Brain pericyte (primary cell): ENCODE data around the gene SLC22A5.

Source experiments
- DNase-seq: peaks from one replicate; pipeline ENCODE4 v3.0.0-alpha.2; 2012; ENCODE audit warnings: low read depth, low spot score

SLC22A5 gene

DNA sequence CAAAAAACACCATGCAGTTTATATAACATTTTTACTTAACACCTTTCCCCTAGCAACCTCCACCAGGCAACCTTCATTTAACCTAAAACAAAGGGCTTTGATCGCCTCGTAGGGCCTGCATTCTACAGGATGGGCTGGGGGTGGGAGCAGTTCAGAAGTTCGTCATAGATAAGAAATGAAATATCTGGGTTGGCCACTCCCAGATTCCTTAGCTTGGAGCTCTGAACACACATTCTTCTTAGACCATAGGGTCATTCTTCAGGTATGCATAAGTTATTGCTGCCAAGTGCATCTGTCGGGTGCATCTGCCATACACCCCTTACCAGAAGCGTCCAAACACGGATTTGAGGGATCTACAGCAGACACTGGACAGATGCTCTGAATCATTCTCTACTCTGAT is 4.3 kb upstream of the SLC22A5 start:
- no peak for DNase-seq

DNA sequence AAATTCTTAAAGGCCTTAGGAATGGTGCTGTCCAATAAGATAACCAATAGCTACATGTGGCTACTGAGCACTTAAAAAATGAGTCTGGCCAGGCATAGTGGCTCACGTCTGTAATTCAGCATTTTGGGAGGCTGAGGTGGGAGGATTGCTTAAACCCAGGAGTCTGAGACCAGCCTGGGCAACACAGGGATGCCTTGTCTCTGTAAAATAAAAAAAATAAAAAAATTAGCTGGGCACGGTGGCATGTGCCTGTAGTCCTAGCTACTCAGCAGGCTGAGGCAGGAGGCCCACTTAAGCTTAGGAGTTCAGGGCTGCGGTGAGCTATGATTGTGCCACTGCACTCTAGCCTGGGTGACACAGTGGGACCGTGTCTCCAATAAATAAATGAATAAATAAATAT is 1.3 kb upstream of the SLC22A5 start:
- DNase-seq: no peak

DNA sequence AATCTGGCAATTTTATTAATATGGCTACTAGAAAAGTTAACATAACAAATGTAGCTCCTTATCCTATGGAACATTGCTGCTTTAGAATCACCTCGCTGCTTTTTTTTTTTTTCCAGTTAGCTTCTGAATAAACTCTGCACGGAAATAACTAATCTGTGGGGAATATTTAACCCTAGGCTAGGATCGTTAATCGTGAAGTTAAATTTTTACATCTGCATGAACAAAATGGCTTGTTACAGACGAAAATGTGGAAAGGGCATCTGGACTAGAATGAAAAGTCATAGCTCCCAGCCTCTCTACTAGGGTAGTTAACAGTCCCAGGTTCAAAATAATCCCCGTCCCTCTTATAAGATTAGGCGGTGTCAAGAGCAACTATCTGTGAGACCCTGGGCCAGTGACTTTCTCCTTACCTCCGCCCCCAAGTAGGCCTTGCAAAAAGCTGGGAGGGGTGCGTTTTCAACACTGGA is 470 bp upstream of the SLC22A5 start:
- no peak for DNase-seq

DNA sequence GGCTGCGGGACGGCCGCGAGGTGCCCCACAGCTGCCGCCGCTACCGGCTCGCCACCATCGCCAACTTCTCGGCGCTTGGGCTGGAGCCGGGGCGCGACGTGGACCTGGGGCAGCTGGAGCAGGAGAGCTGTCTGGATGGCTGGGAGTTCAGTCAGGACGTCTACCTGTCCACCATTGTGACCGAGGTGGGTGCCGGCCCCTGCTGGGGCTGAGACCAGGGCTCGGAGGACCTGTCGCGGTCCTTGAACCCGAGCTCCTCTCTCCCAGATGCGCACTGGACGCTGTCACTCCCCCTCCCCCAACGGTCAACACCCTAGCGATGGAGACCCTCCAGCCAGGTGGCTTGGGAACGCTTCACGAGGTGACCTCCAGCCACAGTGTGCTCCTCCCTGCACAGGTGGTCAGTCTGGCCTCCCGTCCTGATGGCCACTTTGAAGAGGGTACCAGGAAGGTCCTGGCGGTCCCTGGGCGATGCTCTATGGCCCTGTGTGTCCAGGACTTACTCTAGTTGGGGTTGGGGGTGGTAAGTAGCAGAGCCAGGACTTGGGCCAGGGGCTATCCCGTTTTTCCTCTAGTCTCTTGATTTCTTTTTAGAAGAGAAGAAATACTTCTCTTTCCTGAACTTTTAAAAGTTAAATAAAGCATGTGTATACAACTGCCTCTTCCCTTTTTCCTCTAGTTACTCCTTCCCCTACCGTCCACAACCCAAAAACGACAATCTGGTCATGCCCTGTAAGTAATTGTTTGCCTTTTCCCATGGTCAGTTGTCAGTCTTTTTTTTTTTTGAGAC is 866 bp downstream of the SLC22A5 start:
- no peak for DNase-seq

DNA sequence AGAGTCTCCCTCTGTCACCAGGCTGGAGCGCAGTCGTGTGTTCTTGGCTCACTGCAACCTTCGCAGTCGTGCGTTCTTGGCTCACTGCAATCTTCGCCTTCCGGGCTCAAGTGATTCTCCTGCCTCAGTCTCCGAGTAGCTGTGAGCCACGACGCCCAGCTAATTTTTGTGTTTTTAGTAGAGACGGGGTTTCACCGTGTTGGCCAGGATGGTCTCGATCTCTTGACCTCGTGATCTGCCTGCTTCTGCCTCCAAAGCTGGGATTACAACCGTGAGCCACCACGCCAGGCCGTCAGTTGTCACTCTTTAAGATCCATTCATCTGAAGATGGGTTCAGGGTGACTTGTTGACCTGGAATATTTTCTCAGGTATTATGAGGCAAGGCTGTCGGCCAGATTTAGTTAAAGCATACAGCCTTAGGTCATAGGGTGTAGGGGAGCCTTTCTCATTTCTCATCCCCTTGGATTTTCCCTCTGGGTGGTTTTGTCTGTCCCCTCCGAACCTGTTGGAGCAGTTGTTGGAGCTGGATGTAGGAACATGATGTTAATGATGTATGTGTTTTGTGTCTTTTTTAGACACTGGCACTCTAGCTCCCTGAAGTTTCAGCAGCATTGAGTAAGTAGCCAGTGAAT is 1.6 kb downstream of the SLC22A5 start:
- DNase-seq: no peak

DNA sequence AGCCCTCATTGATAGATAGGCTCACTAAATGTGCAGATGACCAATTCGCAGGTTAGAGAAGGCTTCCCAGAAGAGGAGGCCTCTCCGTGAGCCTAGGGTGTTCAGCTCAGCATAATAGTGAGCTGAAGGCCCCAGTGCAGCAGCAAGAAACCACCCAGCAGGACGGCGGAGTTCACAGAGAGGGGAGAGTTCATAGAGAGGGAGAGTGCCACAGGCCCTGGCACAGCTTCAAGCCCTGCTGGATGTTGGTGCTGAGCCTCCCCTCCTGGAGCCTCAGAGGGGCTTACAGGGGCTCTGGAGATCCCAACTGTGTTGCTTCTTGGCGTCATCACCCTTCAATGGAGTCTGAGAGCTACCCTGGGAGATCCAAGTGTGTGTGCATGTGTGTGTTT is 2.1 kb downstream of the SLC22A5 start:
- DNase-seq: no peak

DNA sequence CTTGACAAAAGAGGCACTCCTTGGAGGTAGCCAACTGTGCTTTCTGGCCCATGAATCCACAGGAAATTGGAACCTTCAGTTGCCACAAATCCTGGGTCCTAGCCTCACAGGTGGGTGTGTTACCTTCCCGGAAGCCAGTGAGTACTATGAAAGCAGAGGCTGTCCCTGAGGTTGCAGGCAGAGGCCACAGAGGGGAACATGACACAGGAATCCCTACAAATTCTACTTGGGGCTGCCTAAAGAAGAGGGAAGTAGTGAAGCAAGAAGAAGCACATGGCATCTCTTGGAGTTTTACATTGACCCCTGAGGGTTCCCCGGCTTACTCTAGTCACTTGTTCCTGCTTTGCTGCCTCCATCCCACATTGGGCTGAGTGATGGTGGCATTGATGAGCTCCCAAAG is 2.6 kb downstream of the SLC22A5 start:
- DNase-seq: no peak

DNA sequence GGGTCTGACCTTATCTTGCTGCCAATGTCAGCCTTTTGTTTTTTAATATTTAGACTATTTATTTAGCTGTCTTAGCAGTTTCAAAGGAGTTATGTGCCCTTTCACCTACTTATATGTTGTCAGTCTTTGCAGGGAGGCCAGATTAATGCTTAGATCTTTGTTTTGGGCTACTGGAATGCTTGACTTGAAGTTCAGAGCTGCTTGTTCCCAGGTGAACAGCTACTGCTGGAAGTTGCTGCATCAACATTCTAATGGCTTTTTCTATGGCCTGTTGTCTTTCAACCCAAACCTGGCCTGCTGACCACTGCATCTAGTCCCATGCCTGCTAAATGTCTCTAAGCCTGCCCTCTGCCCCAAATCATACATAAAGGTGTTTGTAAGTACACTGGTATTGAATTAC is 3.0 kb downstream of the SLC22A5 start:
- DNase-seq: no peak

DNA sequence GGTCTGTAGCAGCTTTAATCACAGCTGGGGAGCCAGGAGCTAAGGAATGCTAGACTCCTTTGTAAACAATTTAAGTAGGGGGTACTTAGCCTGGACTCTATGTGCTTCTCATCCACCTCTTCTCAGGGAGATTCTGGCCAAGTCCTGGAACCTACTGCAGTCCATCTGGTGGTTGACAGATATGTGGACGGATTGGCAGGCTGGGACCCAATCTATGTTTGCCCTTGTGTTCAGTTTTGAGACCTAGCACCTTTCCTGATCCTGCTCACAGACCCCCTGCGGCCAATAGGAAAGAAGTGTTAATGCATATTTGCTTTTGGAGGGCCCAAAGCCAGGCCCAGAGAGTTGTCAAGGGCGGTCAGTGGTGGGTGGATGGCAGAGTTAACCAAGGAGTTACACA is 6.4 kb downstream of the SLC22A5 start:
- no peak for DNase-seq

DNA sequence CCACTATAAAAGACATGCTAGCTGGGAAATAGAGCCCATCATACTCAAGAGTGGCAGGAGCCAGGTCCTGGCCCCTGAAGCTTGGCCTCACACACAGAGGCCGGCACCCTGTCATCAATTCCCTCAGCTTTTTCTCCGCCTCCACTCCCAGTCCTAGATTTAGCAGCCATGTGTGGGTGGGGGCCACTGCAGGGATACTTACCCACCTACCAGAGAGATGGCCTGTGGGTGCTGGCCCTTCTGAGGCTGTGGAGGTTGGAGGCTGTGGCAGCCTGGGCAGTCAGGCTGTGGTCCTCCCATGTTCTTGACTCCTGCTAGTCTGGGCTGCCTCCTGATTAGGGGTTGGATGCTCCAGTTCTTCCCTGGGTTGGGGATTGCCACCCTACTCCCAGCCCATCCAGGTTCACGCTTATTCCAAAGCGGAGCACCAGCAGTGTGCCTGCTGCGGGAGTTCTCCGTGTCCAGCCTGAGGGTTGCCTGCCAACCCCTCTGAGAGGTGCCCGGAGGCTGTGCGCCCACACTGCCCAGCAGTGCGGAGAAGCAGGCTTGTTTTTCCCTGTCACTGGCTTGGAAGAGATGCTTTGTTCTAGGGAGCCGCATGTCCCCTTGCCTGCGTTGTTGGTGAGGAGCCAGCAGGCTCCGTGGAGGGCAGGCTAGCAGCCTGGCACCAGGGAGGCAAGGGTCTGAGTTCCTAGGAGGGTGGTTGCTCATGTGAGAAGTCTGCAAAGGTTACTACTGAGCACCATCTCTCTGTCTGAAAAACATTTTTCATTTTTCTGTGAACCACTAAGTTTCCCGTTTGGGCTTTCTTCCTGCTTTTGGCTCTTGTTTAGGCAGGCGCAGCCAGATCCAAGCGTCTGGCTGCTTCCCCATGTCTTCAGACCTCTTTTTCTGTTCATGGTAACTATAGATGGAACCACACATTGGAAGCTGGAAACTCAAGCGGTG is 7.5 kb downstream of the SLC22A5 start:
- DNase-seq: no peak

DNA sequence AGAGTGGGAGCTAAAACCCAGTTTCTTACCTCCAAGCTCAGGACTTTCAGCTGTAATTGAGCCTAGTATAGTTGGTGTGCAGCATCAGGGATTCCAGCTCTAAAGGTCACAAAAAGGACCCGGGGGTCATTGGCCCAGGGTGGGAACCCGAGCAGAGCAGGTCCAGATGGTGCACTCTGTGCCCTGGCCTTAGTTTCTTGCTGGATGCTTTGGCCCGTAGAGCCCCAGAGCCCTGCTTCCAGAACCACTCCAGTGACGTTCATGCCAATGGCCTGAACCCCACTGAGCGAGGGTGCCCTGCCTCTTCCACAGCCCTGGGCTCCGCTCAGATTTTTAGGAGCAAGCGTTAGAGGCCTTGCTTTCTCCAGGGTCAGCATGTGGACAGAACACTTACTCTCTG is 8.2 kb downstream of the SLC22A5 start:
- no peak for DNase-seq

DNA sequence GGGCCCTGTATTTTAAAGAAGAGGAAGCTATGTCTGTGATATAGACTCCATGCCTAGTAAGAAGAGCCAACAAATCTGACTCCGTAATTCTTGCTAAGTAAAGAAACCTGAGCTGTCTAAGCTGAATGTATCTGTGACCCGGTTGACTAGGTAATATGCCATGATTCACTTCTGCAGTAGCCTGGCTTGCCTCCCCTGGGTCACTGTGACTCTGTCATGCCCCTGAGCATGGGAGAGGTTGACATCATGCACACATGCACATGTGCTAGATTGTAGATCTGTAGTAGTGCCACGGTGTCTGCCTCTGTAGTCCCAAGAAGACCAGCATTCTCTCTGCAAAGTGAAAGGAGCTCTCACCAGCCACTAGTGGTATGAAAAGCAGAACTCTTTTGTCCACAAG is 9.1 kb downstream of the SLC22A5 start:
- DNase-seq: no peak

DNA sequence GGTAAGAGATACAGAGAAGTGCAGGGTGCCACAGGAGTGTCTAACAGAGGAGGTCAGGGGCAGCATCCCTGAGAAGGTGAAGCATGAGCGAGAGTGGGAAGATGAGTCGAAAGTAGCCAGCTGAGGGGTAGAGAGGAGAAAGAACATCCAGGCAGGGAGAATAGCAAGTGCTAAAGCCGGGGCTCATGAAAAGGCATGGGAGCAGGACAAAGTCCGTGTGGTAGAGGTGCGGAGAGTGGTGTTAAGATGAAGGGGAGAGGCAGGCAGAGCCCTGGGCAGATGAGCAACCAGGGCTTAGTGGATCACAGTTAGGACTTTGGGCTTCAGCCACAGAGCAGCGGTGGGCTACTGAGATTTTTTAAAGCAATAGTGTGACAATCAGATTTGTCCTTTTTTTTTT is 10.5 kb downstream of the SLC22A5 start:
- DNase-seq: no peak

DNA sequence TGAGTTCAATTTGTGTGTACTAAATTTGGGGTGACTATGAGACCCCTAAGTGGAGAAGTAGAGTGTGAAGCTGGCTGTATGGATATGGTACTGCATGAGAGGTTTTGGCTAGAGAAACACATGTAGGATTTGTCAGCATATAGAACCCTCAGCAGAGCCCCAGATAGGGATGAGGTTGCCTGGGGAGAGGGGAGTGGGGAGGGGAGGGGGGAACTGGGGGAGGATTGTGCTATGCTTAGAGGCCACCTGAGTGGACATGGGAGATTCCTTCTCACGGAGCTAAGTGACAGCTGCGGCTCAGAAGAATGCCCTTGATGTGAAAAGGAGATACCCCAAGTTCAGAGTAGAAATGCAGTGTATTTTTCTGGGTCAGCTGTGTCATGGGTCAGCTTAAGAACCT is 11.2 kb downstream of the SLC22A5 start:
- no peak for DNase-seq

DNA sequence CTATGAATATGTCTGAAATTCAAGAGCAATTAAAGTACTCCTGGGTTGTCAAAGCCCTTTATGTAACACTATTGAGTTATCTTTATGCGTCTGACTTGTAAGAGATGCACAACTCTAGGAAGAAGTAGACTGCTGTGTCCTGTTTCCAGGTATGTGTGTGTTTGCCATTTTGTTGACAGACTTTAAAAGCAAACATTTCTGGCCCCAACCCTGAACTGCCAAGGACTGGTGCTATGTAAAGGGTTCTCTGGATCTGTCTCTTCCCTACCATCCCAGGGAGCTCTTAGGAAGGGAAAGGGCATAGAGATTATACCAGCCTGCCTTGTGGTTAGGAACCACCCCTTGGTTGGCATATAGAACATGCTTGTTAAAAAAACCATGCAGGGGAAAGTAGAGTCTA is 12.1 kb downstream of the SLC22A5 start:
- no peak for DNase-seq

DNA sequence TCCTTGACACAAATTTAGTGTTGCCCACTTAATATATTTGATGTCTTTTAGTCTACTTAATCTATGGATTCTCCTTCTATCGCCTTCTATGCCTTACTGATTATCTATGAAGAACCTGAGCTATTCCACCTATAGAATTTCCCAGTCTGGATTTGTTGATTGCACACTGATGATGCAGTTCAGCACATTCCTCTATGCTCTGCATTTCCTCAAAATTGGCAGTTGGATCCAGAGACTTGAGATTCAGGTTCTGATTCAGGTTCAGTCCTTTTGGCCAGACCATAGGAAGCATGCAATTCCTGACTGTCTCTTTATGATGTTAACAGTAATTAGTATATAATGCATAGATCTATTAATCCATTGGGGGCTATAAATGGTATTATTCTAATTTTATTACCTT is 13.8 kb downstream of the SLC22A5 start:
- DNase-seq: no peak

DNA sequence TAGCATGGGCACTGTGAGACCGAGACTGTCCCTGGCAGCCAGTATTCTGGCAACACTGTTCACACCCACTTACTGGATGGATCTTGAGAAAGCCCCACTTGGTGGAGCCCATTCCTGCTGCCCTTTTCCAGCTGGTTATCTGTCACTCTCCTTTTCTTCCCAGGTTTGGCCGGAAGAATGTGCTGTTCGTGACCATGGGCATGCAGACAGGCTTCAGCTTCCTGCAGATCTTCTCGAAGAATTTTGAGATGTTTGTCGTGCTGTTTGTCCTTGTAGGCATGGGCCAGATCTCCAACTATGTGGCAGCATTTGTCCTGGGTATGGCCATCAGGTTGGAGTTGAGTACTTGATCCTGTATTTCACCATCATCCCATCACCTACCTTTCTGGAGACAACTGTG is 14.5 kb downstream of the SLC22A5 start:
- no peak for DNase-seq

DNA sequence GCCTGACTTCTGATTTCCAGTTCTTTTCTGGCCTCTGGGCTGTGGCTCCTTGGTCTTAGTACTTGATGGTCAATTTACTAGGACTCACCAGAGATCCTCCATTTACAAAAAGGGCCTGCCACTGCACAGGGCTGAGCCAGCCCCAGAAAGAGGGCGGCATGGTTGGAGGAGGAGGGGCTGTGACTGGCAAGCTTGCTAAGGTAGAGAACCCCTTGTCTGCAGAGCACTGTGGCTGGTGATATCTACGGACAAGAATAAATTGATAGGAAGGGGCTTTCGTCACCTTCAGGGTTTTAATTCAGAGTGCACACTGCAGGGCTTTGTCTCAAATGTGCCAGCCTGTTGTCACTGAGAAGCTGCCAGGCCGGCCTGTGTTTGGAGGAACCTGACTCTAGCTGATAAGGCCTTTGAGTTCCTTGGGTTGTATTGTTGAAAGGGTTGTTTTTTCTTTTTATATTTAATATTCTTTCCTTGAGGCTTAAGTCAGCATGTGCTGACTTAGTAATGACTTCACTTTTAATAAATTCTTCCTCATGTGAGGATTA is 15.1 kb downstream of the SLC22A5 start:
- no peak for DNase-seq

DNA sequence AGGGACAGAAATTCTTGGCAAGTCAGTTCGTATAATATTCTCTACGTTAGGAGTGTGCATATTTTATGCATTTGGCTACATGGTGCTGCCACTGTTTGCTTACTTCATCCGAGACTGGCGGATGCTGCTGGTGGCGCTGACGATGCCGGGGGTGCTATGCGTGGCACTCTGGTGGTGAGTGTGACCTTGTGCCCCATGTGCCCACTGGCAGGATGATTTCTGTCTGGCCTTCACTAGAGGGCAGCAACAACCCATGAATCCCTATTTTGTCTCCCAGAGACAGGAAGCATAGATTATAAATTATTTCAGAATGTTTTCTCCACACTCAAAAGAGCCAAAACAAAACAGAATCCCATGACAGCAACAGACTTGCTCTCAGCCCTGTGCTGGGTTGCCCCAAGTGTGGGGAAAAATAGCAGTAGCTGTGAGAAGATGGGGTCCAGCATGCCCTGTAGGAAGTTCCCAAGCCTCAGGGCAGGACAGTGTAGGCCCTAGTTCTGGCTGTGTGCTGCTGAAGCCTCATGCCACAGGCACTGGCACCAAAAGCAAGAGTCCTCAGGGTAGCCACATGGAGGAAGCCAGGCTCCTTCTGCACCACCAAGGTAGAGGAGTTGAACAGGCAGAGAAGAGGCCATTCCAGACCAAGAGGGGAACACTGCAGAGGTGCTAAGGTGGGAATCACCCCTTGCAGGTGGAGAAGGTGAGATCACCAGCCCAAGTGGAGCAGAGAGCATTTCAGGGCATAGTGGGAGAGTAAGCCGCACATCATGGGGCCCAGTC is 16.0 kb downstream of the SLC22A5 start:
- DNase-seq: no peak

DNA sequence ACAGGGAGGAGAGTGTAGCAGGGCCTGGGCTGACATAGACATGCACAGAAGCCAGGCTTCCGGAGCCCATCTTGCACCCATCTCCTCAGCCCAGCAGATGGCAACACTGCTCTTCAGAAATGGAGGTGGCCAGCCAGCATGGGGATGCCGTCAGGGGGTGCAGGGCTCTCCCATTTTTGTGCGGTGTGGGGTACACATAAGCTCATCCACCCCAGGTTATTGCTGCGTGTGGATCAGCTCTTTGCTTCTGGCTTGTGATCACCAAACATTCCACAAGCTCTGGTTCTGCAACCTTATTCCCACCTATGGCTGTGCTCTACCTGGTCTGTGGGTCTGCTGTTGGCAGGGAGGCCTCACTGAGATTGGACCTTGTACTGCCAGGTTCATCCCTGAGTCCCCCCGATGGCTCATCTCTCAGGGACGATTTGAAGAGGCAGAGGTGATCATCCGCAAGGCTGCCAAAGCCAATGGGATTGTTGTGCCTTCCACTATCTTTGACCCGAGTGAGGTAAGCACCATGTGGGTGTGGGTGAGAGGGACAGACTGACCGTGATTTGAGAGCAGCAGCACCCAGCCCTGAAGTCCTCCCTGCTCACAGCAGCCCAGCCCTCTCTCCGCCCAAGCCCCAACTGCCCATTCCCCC is 17.3 kb downstream of the SLC22A5 start:
- no peak for DNase-seq

DNA sequence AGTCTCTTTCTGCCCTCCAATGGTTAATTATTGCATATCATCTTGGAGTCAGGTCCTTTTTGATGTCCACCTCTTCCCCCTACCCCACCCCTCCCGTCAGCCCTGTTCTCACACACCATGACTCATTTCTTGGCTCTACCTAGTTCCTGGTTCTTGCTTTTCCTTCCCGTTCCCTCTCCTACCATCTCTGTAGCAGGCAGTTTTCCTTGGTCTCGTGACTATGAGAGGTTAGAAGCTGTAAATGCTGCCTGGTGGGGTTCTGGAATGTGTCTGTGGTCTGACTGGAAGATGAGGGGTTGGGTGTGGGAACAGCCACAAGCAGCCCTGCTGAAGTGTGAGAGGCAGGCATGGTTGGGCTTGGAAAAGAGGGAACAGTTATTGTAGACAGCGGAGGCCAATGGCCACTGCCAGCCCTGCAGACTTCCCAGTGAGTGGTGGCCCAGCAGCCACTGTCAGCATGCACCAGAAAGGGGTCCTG is 18.2 kb downstream of the SLC22A5 start:
- DNase-seq: peak; percentile 90
